ENCODE data around the gene CLSTN2. TPM values are rescaled to one million over a fixed set of nuclear protein-coding genes. Genes with fewer than 3 reads are reported as not detected.

The CLSTN2 gene
- total and polyA plus RNA-seq, 4 donors, result 0.09 to 2.2 (median 0.55) TPM

DNA sequence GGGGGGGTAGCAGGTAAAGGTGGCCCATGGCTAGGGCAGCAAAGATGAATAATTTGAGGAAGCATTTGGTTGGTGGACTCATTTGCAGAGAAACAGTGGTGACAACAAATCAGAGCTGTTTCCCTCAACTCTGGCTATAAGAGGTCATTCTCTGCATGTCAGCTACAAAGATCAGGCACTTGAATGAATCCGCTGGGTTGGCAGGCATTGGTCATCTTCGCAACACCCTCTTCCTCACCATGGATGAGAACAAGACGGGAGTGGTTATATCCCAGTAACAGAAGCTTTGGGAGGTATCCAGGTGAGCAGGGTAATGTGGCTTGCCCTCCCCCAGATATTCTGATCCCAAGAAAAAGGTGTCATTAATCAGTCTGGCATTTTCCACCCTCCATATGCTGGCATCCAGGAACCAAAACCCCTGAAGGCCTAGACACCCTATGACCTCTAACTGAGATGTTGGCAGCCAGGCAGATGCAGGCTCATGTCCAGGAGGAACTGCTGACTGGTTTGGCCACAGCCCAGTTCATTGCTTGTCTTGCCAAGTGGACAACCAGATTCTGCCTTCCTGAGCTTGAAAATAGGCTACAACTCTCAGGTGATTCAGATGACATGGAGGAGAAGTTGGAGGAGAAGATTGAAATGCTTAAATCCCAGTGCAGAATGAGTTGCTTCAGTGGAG lies 634.0 kb downstream of the CLSTN2 start (continued):
- TF ChIP-seq ATF3 (IDR thresholded peaks at IDR 0.05), result no peak

DNA sequence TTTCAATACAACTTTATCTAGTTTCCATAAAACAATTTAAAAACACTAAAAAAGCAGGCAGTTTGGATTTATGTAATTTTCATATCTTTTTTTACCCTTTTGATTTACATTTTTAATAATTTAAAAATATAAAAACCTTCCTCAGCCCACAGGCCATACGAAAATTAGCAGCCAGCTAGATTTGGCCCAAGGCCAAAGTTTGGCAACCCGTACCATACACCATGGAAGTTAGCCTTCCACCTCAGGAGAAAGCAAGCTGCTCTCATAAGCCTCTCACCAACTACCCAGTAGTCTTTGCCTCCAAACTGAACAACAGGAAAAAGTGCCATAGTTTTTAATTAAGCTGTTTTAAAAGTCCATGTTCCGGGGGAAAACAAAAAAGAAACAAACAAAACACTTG lies 635.6 kb downstream of the CLSTN2 start:
- Histone ChIP-seq H3K27ac (ENCODE audit: low read depth in 1 of 2, low read length in 2 of 2) (no peak overlapping the region), H3K9me3 (ENCODE audit: control insufficient read depth in 4 of 4, low read length in 3 of 4) (no peaks in the 10 kb centered on the region), H3K27me3 (ENCODE audit: control insufficient read depth in 4 of 4, insufficient read depth in 4 of 4, low read length in 3 of 4) (no peaks in the 10 kb centered on the region), H3K9ac (ENCODE audit: low read depth in 1 of 2, low read length in 2 of 2) (no peak overlapping the region), H3K4me1 (ENCODE audit: control insufficient read depth in 4 of 4, insufficient read depth in 4 of 4, low read length in 3 of 4) (peaks cover 3 to 19% (median 6%) of the 10 kb centered on the region in 4 donors), H3K4me3 (ENCODE audit: low read depth in 1 of 3, low read length in 3 of 3) (no peak overlapping the region), H3K36me3 (ENCODE audit: control insufficient read depth in 4 of 4, insufficient read depth in 3 of 4, low read depth in 1 of 4, low read length in 3 of 4) (no peaks in the 10 kb centered on the region)
- DNase-seq (ENCODE audit: low spot score), result no peak
- WGBS, result 62% methylated on average over 3 of the region's 3 CpGs
- TF ChIP-seq JUND (IDR thresholded peaks at IDR 0.05) (no peak), HNF4A (conservative IDR thresholded peaks at IDR 0.05) (no peak), RAD21 (IDR thresholded peaks at IDR 0.05) (no peak), REST (IDR thresholded peaks at IDR 0.05) (no peak), MAX (IDR thresholded peaks at IDR 0.05) (no peak), SP1 (IDR thresholded peaks at IDR 0.05) (no peak), EGR1 (IDR thresholded peaks at IDR 0.05; ENCODE audit: low read depth in 2 of 2) (no peak), RXRA (IDR thresholded peaks at IDR 0.05) (no peak), TAF1 (conservative IDR thresholded peaks at IDR 0.05) (no peak), FOXA2 (IDR thresholded peaks at IDR 0.05) (no peak)
- TF ChIP-seq, protein P1, sequence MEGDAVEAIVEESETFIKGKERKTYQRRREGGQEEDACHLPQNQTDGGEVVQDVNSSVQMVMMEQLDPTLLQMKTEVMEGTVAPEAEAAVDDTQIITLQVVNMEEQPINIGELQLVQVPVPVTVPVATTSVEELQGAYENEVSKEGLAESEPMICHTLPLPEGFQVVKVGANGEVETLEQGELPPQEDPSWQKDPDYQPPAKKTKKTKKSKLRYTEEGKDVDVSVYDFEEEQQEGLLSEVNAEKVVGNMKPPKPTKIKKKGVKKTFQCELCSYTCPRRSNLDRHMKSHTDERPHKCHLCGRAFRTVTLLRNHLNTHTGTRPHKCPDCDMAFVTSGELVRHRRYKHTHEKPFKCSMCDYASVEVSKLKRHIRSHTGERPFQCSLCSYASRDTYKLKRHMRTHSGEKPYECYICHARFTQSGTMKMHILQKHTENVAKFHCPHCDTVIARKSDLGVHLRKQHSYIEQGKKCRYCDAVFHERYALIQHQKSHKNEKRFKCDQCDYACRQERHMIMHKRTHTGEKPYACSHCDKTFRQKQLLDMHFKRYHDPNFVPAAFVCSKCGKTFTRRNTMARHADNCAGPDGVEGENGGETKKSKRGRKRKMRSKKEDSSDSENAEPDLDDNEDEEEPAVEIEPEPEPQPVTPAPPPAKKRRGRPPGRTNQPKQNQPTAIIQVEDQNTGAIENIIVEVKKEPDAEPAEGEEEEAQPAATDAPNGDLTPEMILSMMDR (IDR thresholded peaks at IDR 0.05; ENCODE audit: low read depth, low read length, missing input control), result no peak

- TF ChIP-seq HNF4G (IDR thresholded peaks at IDR 0.05) (no peak), YY1 (IDR thresholded peaks at IDR 0.05) (no peak), EGR1 (IDR thresholded peaks at IDR 0.05; ENCODE audit: low read depth in 2 of 2) (no peak), RAD21 (IDR thresholded peaks at IDR 0.05) (no peak), RXRA (IDR thresholded peaks at IDR 0.05) (no peak), FOXA2 (IDR thresholded peaks at IDR 0.05) (no peak), NR2F2 (IDR thresholded peaks at IDR 0.05) (no peak), HNF4A (conservative IDR thresholded peaks at IDR 0.05) (no peak), ATF3 (IDR thresholded peaks at IDR 0.05) (no peak), ZBTB33 (IDR thresholded peaks at IDR 0.05) (no peak), TAF1 (conservative IDR thresholded peaks at IDR 0.05) (no peak)
- Histone ChIP-seq H3K27ac (ENCODE audit: low read depth in 1 of 2, low read length in 2 of 2) (no peak overlapping the region), H3K27me3 (ENCODE audit: control insufficient read depth in 4 of 4, insufficient read depth in 4 of 4, low read length in 3 of 4) (peaks cover 0 to 2% (median 0%) of the 10 kb centered on the region in 4 donors), H3K9me3 (ENCODE audit: control insufficient read depth in 4 of 4, low read length in 3 of 4) (no peaks in the 10 kb centered on the region), H3K4me3 (ENCODE audit: low read depth in 1 of 3, low read length in 3 of 3) (no peak overlapping the region), H3K9ac (ENCODE audit: low read depth in 1 of 2, low read length in 2 of 2) (no peak overlapping the region), H3K4me1 (ENCODE audit: control insufficient read depth in 4 of 4, insufficient read depth in 4 of 4, low read length in 3 of 4) (peaks cover 3 to 19% (median 6%) of the 10 kb centered on the region in 4 donors), H3K36me3 (ENCODE audit: control insufficient read depth in 4 of 4, insufficient read depth in 3 of 4, low read depth in 1 of 4, low read length in 3 of 4) (no peaks in the 10 kb centered on the region)
- WGBS, result 82% methylated on average over 1 of the region's 1 CpG
- DNase-seq (ENCODE audit: low spot score), result no peak
These were observed 636.9 kb downstream of the CLSTN2 start for GRCh38 chr3:140571836-140572235.
